Natural killer cell (primary cell): ENCODE data around the gene KLHL21. TPM values are rescaled to one million over a fixed set of nuclear protein-coding genes. Genes with fewer than 3 reads are reported as not detected.
"Not testable (repeated sequence)": the region's sequence is repeated elsewhere in the genome, so short reads cannot be mapped to it uniquely, and the experiment has no call there.

Experiments used
- ATAC-seq, 3 donors: fragments of 150-1000 bp in 2 of 3; fragments of 200-7000 bp in 1 of 3; cut with Tn5 transposase; 1 replicate in 1 of 3; 2 replicates in 2 of 3; pipeline ENCODE4 v1.10.0; 2021; ENCODE audit warnings: mild to moderate bottlenecking in 2 of 3, moderate library complexity in 2 of 3
- DNase-seq, 2 donors: peaks; one replicate each; pipeline versions ENCODE4 v3.0.0 to v3.0.0-alpha.2; 2013 to 2021; ENCODE audit warnings: mixed read lengths in 1 of 2
- H3K27ac ChIP-seq: one replicate; pipeline ENCODE4 v1.5.1; 2013; ENCODE audit warnings: mild to moderate bottlenecking, low read length
- H3K27me3 ChIP-seq: one replicate; pipeline ENCODE4 v1.6.1; 2013; ENCODE audit warnings: low read length; ENCODE audit not compliant: control insufficient read depth, insufficient read depth
- H3K36me3 ChIP-seq: one replicate; pipeline ENCODE4 v1.6.1; 2013; ENCODE audit warnings: low read length; ENCODE audit not compliant: control insufficient read depth, insufficient read depth
- H3K4me1 ChIP-seq: one replicate; pipeline ENCODE4 v1.6.1; 2013; ENCODE audit warnings: low read length; ENCODE audit not compliant: control insufficient read depth, insufficient read depth
- H3K4me3 ChIP-seq: one replicate; pipeline ENCODE4 v1.5.1; 2013; ENCODE audit warnings: low read length
- H3K9me3 ChIP-seq: one replicate; pipeline ENCODE4 v1.6.1; 2013; ENCODE audit warnings: low read length; ENCODE audit not compliant: control insufficient read depth, insufficient read depth
- H3K27ac Mint-ChIP-seq, 2 donors: one replicate each; pipeline ENCODE4 v1.8.0; 2022; ENCODE audit warnings: mild to moderate bottlenecking in 2 of 2, mixed read lengths in 2 of 2, moderate library complexity in 1 of 2
- H3K27me3 Mint-ChIP-seq, 2 donors: one replicate each; pipeline ENCODE4 v1.8.0; 2022; ENCODE audit warnings: low read depth in 2 of 2, mixed read lengths in 2 of 2
- H3K36me3 Mint-ChIP-seq: one replicate; pipeline ENCODE4 v1.8.0; 2022; ENCODE audit warnings: mixed read lengths
- H3K4me1 Mint-ChIP-seq, 2 donors: one replicate each; pipeline ENCODE4 v1.8.0; 2022; ENCODE audit warnings: mixed read lengths in 2 of 2
- H3K4me3 Mint-ChIP-seq: one replicate; pipeline ENCODE4 v1.8.0; 2022; ENCODE audit warnings: mild to moderate bottlenecking, moderate library complexity, mixed read lengths
- H3K9me3 Mint-ChIP-seq, 2 donors: one replicate each; pipeline ENCODE4 v1.8.0; 2022; ENCODE audit warnings: mixed read lengths in 2 of 2
- WGBS: methylation state at CpG from one replicate; pipeline ENCODE4 v1.1.7; 2013; ENCODE audit warnings: missing lambda C conversion rate; ENCODE audit not compliant: insufficient coverage; 5-methylcytosine and 5-hydroxymethylcytosine counted together
- intact Hi-C: fragments of 100-400 bp; cut with micrococcal nuclease; formaldehyde crosslinking; loops from one replicate; pipeline ENCODE4 v1.14.2; 2022
- total RNA-seq, 4 donors: library from RNA; stranded (reverse); fragments of 120-200 nt in 1 of 4; gene quantifications; one replicate each; pipeline versions ENCODE4 v1.2.3 to v1.2.4, GENCODE V29; 2013 to 2022
- TF ChIP-seq, protein P1 (sequence below): fragments of 200-600 bp; IDR thresholded peaks from one replicate; pipeline ENCODE4 v1.8.0; 2022; ENCODE audit warnings: antibody characterized with exemption

Gene KLHL21
- total RNA-seq, 3 donors from 2014 or later (not counting 1 experiment from before 2014, with no cell fraction given): 23.5 to 37.8 (median 28.9) TPM

DNA sequence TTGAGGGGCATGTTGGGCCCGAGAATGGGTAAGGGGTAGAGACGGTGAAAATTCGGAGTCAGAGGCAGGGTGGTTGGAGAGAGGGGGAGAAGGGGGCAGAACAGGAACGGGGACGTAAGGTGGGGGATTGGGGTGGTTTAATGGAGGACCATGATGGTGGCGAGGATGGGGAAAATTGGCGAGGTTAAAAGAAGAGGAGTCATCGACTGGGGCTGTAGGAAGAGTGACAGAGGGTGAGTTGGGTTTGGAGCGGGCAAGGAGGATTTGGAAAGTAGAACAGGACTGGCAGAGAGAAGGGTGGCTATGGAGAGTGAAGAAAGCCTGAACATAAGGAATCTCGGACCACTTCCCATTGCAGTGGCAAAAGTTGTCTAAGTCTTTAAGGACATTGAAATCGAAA lies 33.6 kb downstream of the KLHL21 start:
- no peaks in the 10 kb centered on the region for H3K9me3 Mint-ChIP-seq
- H3K27me3 Mint-ChIP-seq: peaks cover 7 to 12% of the 10 kb centered on the region in 2 donors
- DNase-seq: no peak
- WGBS: 89% methylated on average over 11 of the region's 11 CpGs
- H3K4me3 ChIP-seq: no peak overlapping the region
- no peak for ATAC-seq
- no peaks in the 10 kb centered on the region for H3K4me1 Mint-ChIP-seq
- intact Hi-C loops: no loop called here
- TF ChIP-seq, protein P1, sequence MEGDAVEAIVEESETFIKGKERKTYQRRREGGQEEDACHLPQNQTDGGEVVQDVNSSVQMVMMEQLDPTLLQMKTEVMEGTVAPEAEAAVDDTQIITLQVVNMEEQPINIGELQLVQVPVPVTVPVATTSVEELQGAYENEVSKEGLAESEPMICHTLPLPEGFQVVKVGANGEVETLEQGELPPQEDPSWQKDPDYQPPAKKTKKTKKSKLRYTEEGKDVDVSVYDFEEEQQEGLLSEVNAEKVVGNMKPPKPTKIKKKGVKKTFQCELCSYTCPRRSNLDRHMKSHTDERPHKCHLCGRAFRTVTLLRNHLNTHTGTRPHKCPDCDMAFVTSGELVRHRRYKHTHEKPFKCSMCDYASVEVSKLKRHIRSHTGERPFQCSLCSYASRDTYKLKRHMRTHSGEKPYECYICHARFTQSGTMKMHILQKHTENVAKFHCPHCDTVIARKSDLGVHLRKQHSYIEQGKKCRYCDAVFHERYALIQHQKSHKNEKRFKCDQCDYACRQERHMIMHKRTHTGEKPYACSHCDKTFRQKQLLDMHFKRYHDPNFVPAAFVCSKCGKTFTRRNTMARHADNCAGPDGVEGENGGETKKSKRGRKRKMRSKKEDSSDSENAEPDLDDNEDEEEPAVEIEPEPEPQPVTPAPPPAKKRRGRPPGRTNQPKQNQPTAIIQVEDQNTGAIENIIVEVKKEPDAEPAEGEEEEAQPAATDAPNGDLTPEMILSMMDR: no peak
- no peaks in the 10 kb centered on the region for H3K9me3 ChIP-seq
- no peaks in the 10 kb centered on the region for H3K4me1 ChIP-seq
- H3K4me3 Mint-ChIP-seq: no peak overlapping the region
- no peaks in the 10 kb centered on the region for H3K27me3 ChIP-seq
- H3K36me3 ChIP-seq: no peaks in the 10 kb centered on the region
- no peak overlapping the region for H3K27ac ChIP-seq
- H3K36me3 Mint-ChIP-seq: no peaks in the 10 kb centered on the region
- no peak overlapping the region for H3K27ac Mint-ChIP-seq

DNA sequence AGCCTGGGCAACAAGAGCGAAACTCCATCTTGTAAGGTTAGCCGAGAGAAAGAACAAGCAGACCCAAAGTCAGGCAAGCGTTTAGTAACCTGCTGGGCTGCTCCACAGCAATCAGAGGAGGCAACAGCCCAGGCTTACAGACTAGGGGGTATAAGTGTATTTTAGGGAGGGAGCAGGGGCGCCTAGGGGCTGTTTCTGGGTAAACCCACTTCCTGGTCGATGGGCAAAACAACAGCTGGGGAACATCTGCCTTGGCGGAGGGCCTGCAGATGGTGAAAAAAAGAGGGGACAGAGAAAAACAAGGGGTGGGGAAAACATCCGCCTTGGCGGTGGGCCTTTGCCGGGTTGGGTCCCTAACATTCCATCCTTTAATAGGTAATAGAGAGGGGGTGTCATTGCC lies 42.4 kb downstream of the KLHL21 start:
- no peaks in the 10 kb centered on the region for H3K4me1 Mint-ChIP-seq
- Histone ChIP-seq H3K4me3 (no peak overlapping the region), H3K4me1 (no peaks in the 10 kb centered on the region), H3K27me3 (no peaks in the 10 kb centered on the region), H3K27ac (no peak overlapping the region), H3K9me3 (no peaks in the 10 kb centered on the region), H3K36me3 (no peaks in the 10 kb centered on the region)
- H3K27me3 Mint-ChIP-seq: peaks cover 0 to 3% of the 10 kb centered on the region in 2 donors
- no peaks in the 10 kb centered on the region for H3K9me3 Mint-ChIP-seq
- H3K36me3 Mint-ChIP-seq: no peaks in the 10 kb centered on the region
- TF ChIP-seq, protein P1: no peak
- no peak overlapping the region for H3K27ac Mint-ChIP-seq
- no peak overlapping the region for H3K4me3 Mint-ChIP-seq
- DNase-seq: no peak
- WGBS: 71% methylated on average over 9 of the region's 9 CpGs
- no peak for ATAC-seq
- intact Hi-C loops: no loop called here

DNA sequence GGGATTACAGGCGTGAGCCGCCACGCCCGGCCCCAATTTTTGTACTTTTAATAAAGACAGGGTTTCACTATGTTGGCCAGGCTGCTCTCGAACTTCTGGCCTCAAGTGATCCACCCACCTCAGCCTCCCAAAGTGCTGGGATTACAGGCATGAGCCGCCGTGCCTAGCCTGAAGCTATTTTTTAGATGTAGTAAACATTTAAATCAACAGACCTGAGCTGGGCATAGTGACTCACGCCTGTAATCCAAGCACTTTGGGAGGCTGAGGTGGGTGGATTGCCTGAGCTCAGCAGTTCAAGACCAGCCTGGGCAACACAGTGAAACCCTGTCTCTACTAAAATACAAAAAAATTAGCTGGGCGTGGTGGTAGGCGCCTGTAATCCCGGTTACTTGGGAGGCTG lies 43.5 kb downstream of the KLHL21 start:
- H3K27ac Mint-ChIP-seq, H3K27ac ChIP-seq, H3K4me1 Mint-ChIP-seq, H3K9me3 ChIP-seq, intact Hi-C loops, H3K4me3 Mint-ChIP-seq, H3K4me3 ChIP-seq, H3K36me3 Mint-ChIP-seq, ATAC-seq, H3K9me3 Mint-ChIP-seq, H3K27me3 ChIP-seq, H3K27me3 Mint-ChIP-seq, DNase-seq, H3K4me1 ChIP-seq, H3K36me3 ChIP-seq: not testable (repeated sequence)
- WGBS: 91% methylated on average over 11 of the region's 11 CpGs

DNA sequence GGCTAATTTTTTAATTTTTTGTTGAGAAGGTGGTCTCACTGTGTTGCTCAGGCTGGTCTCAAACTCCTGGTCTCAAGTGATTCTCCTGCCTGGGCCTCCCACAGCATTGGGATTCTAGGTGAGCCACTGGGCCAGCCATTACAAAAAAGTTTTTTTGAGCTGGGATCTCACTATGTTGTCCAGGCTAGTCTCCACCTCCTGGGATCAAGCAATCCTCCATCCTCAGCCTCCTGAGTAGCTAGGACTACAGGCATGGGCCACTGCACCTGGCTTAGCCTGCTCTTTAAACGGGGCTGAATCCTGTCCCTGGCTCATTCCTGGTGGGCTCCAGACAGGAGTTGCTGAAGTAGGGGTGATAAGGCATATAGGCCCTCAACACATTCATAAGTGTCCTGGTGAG lies 45.1 kb downstream of the KLHL21 start:
- intact Hi-C loops: no loop called here

More for the DNA sequence above, 45.1 kb downstream of the KLHL21 start:
- no peak overlapping the region for H3K27ac ChIP-seq
- ATAC-seq (no peak), DNase-seq (no peak)
- H3K27me3 ChIP-seq: no peaks in the 10 kb centered on the region
- Mint-ChIP-seq H3K4me1 (peaks cover 7 to 11% of the 10 kb centered on the region in 2 donors), H3K36me3 (no peaks in the 10 kb centered on the region), H3K4me3 (no peak overlapping the region), H3K27ac (no peak overlapping the region), H3K9me3 (no peaks in the 10 kb centered on the region), H3K27me3 (peaks cover 0 to 3% of the 10 kb centered on the region in 2 donors)
- WGBS: 88% methylated on average over 1 of the region's 1 CpG
- H3K4me1 ChIP-seq: peaks cover 20% of the 10 kb centered on the region
- no peaks in the 10 kb centered on the region for H3K9me3 ChIP-seq
- H3K36me3 ChIP-seq: no peaks in the 10 kb centered on the region
- H3K4me3 ChIP-seq: no peak overlapping the region
- TF ChIP-seq, protein P1: no peak
